Stimulated activated CD4-positive, alpha-beta T cell treated with anti-CD3 and anti-CD28 coated beads, Interleukin-15, amount 100 ng/mL, for 48 hours (primary cell): Measurements from ENCODE around the gene HOGA1.
"Not testable (repeated sequence)": the region's sequence is repeated elsewhere in the genome, so short reads cannot be mapped to it uniquely, and the experiment has no call there.

ENCODE experiments used
- DNase-seq, 2 donors: peaks; one replicate each; pipeline ENCODE4 v3.0.0-alpha.2; 2020; ENCODE audit warnings: low read depth in 2 of 2

The HOGA1 gene

GRCh38 chr10:97554336-97554735, 29.9 kb upstream of the HOGA1 start:
- not testable (repeated sequence) for DNase-seq

DNA sequence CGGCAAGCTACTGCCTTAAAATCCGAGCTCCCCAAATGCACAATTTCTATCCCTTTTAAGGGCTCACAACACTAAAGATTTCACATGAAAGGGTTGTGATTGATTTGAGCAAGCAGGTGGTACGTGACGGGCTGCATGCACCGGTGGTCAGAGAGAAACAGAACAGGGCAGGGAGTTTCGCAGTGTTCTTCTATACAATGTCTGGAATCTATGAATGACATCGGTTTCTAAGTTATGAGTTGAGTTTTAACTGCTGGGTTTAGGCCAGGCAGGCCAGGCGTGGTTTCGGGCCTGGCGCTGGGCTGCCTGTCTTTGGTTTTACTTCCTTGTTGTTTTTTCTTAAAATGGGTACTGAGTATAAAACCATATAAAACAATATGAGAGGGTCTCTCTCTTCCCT, 28.6 kb upstream of the HOGA1 start:
- DNase-seq: not testable (repeated sequence)

DNA sequence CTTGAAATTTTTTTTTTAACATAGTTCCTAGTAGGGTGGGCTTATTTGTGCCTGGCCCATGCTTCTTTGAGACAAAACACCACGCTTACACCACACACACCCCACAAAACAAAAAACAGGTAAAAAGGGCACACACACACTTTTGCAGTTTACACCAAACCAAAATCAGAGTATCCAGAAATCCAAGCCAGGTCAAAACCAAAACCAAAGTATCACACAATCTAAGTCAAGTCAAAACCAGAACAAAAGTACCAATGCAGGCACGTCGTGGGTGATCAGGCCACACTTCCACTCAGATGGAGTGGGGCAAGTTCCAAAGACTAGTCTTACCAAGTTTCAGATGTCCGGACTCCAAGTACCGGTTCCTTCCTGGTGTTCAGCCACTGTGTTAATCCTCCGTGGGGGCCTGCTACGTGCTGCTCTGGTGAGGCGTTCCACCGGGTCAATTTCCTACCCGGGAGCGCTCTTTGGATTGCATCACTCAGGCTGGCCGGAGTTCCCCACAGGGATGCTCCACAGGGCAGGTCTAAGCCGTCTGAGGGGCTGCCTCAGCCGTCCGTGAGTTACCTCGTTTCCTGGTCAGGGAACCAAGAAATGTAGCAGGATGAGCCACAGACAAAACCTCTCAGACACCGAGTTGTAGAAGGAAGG, 23.3 kb upstream of the HOGA1 start:
- not testable (repeated sequence) for DNase-seq

- not testable (repeated sequence) for DNase-seq
Observed at GRCh38 chr10:97561386-97562077, 22.7 kb upstream of the HOGA1 start.

DNA sequence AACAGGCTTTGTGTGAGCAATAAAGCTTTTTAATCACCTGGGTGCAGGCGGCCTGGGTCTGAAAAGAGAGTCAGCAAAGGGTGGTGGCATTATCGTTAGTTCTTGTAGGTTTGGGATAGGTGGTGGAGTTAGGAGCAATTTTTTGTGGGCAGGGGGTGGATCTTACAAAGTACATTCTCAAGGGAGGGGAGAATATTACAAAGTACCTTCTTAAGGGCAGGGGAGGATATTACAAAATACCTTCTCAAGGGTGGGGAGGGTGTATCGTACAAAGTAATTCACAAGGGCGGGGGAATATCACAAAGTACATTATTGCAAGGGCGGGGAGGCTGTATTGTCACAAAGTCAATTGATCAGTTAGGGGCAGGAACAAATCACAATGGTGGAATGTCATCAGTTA, 21.9 kb upstream of the HOGA1 start:
- DNase-seq: not testable (repeated sequence)

- DNase-seq: no peak
Observed at GRCh38 chr10:97563337-97563736, 20.9 kb upstream of the HOGA1 start.

DNA sequence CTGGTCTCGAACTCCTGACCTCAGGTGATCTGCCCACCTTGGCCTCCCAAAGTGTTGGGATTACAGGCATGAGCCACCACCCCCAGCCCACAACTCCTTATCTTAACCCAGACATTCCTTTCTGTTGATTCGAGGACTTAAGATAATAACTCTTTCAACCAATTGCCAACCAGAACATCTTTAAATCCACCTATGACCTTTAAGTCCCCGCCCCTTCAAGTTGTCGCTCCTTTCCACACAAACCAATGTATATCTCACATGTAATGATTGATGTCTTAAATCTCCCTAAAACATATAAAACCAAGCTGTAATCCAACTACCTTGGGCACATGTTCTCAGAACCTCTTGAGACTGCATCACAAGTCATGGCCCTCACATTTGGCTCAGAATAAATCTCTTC, 19.4 kb upstream of the HOGA1 start:
- DNase-seq: no peak

DNA sequence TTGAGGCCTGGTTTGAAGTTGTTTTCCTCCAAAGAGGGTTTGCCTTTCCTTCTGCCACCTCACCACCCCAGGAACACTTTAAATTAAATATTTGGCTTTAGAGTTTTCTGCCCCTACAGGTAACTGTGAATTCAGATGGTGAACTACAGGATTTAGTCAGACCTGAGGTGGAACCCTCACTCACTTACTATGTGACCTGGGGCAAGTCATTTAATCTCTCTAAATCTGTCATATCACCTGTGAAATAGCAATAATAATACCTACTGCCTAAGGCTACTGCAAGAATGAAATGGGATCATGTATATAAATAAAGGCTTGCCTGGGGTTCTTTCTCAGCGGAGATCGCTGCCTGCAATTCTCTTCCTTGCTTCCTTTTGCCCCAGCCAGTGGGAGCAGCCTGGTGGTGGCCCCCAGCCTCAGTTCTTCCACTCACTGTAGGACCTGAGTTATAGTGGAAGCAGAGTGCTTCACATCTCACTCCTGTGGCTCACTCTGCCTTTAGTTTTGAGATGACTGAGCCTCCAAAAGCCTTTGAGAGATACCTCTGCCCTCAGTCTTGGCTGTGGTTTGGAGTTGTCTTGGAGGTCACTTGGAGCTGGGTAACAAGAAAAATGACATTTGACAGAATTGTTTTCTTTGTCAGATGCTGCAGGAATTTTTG, 17.7 kb upstream of the HOGA1 start:
- no peak for DNase-seq

DNA sequence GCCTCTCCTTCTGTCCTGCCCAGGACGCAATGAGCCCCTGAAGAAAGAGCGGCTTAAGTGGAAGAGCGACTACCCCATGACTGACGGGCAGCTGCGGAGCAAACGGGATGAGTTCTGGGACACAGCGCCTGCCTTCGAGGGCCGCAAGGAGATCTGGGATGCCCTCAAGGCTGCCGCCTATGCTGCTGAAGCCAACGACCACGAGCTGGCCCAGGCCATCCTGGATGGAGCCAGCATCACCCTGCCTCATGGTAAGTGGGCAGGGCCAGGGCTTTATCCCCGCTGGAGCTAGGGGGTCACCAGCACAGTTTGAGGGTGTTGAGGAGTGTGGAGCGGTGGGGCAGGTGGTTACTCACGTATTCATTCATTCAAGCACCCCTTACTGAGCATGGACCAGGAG, 16.3 kb upstream of the HOGA1 start:
- DNase-seq: no peak

GRCh38 chr10:97570146-97570788, 13.9 kb upstream of the HOGA1 start:
- DNase-seq: no peak

GRCh38 chr10:97570789-97571471, 13.3 kb upstream of the HOGA1 start:
- no peak for DNase-seq

DNA sequence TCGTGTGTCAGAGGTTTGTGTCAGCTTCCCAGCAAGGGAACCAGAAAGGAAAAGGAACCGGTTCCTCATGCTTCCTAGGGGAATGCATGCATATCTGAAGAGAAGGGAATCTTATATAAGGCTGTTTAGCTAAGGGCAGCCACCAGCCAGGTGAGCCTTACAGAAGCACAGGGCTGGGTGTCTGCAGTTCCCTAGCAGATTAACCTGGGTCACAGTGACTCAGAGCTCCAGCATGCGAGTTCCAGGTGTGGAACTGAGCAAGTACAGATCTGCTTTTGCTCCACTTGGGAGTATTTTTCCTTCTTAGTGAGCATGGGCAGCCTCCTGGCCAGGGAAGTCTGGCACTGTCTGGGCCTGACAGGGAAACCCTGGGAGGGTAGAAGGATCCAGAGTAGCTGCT, 12.6 kb upstream of the HOGA1 start:
- no peak for DNase-seq

DNA sequence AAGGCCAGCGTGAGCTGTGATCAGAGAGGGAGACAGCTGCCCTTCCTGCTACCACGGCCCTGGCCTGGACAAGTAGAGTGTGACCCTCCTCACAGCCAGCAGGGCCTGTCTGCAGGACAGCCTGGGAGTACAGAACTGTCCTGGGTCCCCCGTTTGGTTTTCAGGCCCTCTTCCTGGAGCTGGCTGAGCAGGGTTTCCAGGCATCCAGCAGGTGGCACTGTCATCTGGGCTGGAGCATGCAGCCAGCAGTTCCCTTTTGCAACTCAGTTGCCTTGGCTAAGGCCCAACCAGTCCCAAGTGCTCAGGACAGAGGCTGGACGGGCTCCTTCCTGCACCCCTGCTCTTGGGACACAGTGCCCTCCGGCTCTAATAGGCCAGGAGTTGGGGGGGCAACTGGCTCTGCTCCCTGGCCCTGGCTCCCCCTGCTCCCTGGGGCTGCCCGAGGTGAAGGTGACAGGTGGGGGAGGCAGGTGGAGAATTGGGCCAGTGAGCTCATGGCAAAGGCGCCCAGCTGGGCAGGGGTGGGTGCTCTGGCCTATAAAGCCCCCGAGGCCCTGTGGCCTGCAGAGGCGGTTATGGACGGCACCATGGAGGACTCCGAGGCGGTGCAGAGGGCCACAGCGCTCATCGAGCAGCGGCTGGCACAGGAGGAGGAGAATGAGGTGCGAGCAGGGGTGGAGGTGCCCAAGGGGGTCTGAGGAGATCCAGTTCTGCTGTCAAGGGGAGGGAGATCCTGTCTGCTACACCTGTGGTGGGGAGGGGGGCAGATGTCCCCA, 11.8 kb upstream of the HOGA1 start, which contains the start of gene ANKRD2:
TSS of gene ANKRD2 (plus strand) at position 566 of the 776 bp plus-strand sequence. CDS start at position 576, 10 bp downstream.
- peak; percentile 26 to 61 for DNase-seq

GRCh38 chr10:97573021-97573420, 11.2 kb upstream of the HOGA1 start:
- DNase-seq: no peak

DNA sequence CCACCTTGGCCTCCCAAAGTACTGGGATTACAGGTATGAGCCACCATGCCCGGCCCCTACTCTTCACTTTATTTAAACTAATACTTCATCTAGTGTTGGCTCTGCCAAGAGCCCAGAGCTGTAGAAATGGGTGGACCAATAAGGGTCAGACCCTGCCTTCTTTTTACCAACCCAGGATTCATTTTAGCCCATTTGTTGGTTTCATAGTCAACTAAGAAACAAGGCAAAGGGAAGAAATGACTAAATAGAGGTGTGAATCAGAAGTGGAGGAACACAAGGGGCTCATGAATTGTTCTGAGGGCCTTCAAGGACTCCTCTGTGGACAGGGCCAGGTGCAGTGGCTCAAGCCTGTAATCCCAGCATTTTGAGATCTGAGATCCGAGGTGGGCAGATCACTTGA, 10.5 kb upstream of the HOGA1 start:
- DNase-seq: no peak

DNA sequence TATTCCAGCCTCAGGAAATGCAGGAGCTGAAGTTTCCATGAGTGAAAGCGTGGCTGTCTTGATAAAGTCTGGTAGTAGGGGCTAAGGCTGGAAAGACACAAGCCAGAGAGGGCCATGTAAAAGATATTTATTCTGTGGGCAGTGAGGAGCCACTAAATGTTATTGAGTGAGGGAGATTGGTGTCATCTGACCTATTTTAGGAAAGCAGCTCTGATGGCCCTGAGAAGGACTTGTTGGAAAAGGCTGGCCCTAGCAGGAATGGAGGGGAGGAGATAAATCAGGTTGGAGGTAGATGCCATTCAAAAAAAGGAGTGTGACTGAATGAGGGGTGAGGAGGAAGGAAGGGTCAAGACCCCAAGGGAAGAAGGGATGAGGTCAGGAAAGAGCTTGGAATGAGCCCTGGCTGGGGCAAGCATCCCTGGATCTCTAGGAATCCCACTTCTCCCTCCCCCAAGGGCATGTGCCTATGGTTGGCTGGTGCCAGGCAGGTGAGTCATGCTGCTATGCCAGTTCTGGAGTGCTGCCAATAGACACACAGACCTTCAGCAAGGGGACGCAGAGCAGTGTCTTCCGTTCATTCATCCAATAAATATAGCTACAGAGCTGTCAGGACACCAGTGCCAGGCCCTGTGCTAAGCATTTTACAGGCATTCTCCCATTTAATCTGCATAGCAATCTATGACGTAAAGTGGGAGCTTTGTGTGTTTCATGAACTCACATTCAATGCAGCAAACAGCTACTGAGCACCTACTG, 9.6 kb upstream of the HOGA1 start:
- no peak for DNase-seq

DNA sequence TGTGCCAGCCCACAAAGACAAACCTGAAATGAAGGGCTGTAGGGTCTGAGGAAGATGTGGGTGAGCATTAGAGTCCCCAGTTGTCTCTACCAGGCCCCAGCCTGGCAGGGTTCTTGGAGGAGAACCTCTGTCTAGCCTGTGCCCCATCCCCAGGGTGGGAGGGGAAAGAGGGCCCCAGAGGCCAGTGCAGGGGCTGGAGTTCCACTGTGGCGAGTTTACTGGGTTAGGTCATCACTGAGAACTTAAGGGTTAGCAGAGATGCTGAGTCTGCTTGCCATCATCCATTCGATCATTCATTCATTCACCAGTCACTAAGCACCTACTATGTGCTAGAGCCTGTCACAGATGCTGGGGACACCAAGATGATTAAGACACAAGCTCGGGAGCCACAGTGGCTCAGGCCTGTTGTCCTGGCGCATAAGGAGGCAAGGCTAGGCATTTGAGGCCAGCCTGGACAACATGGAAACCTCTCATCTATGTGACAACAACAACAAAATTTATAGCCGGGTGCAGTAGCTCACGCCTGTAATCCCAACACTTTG, 9.0 kb upstream of the HOGA1 start:
- DNase-seq: no peak

- not testable (repeated sequence) for DNase-seq
Observed at GRCh38 chr10:97576487-97576886, 7.7 kb upstream of the HOGA1 start.

DNA sequence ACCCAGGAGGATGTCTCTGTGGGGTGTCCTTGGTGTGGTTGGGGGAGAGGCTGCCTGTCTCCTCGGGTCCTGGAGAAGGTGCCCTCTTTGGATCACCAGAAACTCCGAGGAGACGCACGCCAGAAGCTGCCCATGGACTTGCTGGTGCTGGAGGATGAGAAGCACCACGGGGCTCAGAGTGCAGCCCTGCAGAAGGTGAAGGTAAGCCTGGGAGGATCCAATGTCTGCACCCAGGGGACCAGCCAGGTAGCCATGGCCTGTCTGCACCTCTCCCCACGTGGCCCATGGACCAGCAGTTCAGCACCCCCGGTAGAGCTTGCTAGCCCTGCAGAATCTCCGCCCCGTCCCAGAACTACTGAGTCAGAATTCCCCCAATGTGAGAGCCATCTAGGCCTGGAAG, 6.5 kb upstream of the HOGA1 start:
- DNase-seq: no peak
